Measurements from ENCODE around the gene SLC25A21.

DNA sequence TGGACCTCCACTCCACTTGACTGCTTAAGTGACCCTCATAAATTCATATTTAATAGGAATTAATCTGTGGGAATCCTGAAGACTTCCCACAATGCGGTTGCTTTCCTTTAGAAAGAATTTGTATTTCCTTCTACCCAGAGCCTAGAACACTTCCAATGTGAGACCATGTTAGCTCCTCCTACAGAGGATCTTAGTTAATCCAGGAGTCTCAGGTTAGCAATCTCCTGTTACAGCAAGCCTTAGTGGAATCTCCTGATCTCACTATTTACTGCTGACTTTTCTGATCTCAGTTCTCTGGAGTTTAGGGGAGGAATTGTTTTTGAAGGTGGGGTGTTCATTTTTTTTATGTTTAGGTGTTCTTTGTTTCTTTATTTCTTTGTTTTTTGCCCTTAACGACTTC lies 186.0 kb downstream of the SLC25A21 start:
- no peak for TF ChIP-seq EP300 (IDR thresholded peaks at IDR 0.05; ENCODE audit: borderline replicate concordance)
- no peak for TF ChIP-seq CEBPB (IDR thresholded peaks at IDR 0.05)
- TF ChIP-seq EGR1 (IDR thresholded peaks at IDR 0.05): no peak
- TF ChIP-seq TCF12 (IDR thresholded peaks at IDR 0.05; ENCODE audit: low read depth): no peak
- TF ChIP-seq RAD21 (IDR thresholded peaks at IDR 0.05; ENCODE audit: low read depth): no peak
- TF ChIP-seq, protein P1, sequence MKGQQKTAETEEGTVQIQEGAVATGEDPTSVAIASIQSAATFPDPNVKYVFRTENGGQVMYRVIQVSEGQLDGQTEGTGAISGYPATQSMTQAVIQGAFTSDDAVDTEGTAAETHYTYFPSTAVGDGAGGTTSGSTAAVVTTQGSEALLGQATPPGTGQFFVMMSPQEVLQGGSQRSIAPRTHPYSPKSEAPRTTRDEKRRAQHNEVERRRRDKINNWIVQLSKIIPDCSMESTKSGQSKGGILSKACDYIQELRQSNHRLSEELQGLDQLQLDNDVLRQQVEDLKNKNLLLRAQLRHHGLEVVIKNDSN (IDR thresholded peaks at IDR 0.05): no peak
- no peak for TF ChIP-seq NFIC (IDR thresholded peaks at IDR 0.05)
- TF ChIP-seq ZBTB7A (IDR thresholded peaks at IDR 0.05; ENCODE audit: low read depth): no peak
- TF ChIP-seq, protein P2, sequence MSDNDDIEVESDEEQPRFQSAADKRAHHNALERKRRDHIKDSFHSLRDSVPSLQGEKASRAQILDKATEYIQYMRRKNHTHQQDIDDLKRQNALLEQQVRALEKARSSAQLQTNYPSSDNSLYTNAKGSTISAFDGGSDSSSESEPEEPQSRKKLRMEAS (IDR thresholded peaks at IDR 0.05): no peak
- TF ChIP-seq YY1 (IDR thresholded peaks at IDR 0.05; ENCODE audit: low read depth): no peak
- no peak for TF ChIP-seq TEAD4 (IDR thresholded peaks at IDR 0.05)
- TF ChIP-seq TAF1 (IDR thresholded peaks at IDR 0.05; ENCODE audit: low read depth): no peak
- TF ChIP-seq, protein P3, sequence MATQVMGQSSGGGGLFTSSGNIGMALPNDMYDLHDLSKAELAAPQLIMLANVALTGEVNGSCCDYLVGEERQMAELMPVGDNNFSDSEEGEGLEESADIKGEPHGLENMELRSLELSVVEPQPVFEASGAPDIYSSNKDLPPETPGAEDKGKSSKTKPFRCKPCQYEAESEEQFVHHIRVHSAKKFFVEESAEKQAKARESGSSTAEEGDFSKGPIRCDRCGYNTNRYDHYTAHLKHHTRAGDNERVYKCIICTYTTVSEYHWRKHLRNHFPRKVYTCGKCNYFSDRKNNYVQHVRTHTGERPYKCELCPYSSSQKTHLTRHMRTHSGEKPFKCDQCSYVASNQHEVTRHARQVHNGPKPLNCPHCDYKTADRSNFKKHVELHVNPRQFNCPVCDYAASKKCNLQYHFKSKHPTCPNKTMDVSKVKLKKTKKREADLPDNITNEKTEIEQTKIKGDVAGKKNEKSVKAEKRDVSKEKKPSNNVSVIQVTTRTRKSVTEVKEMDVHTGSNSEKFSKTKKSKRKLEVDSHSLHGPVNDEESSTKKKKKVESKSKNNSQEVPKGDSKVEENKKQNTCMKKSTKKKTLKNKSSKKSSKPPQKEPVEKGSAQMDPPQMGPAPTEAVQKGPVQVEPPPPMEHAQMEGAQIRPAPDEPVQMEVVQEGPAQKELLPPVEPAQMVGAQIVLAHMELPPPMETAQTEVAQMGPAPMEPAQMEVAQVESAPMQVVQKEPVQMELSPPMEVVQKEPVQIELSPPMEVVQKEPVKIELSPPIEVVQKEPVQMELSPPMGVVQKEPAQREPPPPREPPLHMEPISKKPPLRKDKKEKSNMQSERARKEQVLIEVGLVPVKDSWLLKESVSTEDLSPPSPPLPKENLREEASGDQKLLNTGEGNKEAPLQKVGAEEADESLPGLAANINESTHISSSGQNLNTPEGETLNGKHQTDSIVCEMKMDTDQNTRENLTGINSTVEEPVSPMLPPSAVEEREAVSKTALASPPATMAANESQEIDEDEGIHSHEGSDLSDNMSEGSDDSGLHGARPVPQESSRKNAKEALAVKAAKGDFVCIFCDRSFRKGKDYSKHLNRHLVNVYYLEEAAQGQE (IDR thresholded peaks at IDR 0.05; ENCODE audit: low read depth): no peak
- no peak for TF ChIP-seq CREB1 (IDR thresholded peaks at IDR 0.05; ENCODE audit: low read depth)
